ENCODE results near the gene CSF2.

GRCh38 chr5:132065951-132066701 lies 7.5 kb upstream of the CSF2 start:
- TF ChIP-seq, protein P1, sequence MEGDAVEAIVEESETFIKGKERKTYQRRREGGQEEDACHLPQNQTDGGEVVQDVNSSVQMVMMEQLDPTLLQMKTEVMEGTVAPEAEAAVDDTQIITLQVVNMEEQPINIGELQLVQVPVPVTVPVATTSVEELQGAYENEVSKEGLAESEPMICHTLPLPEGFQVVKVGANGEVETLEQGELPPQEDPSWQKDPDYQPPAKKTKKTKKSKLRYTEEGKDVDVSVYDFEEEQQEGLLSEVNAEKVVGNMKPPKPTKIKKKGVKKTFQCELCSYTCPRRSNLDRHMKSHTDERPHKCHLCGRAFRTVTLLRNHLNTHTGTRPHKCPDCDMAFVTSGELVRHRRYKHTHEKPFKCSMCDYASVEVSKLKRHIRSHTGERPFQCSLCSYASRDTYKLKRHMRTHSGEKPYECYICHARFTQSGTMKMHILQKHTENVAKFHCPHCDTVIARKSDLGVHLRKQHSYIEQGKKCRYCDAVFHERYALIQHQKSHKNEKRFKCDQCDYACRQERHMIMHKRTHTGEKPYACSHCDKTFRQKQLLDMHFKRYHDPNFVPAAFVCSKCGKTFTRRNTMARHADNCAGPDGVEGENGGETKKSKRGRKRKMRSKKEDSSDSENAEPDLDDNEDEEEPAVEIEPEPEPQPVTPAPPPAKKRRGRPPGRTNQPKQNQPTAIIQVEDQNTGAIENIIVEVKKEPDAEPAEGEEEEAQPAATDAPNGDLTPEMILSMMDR (conservative IDR thresholded peaks at IDR 0.05; ENCODE audit: low read length), result no peak
- no peak for TF ChIP-seq EZH2phosphoT487 (IDR thresholded peaks at IDR 0.05; ENCODE audit: borderline replicate concordance, low read depth, low read length)

All from OCI-LY7 (cell line).